ENCODE measurements around the gene LTBP3. TPM values are rescaled to one million over a fixed set of nuclear protein-coding genes. Genes with fewer than 3 reads are reported as not detected.
A peak's percentile ranks its signal among the peaks of the same experiment; 100 is the strongest.

The LTBP3 gene
- total and polyA plus RNA-seq, 2 donors (not counting 1 experiment from before 2014, with no cell fraction given): 37.3 to 40.4 TPM

GRCh38 chr11:65502555-65503367 lies 55.4 kb downstream of the LTBP3 start:
- Histone ChIP-seq H3K36me3 (ENCODE audit: control insufficient read depth, insufficient read depth, low read length) (peaks cover 9% of the 10 kb centered on the region), H3K4me3 (replicated peaks in 1 of 4; ENCODE audit: control extremely low read depth in 1 of 4, insufficient read depth in 1 of 4, low read depth in 3 of 4, low read length in 4 of 4) (peak overlapping the region; percentile 72 to 98 (median 76)), H3K27ac (ENCODE audit: insufficient read depth, low read length) (peak overlapping the region; percentile 100), H3K27me3 (ENCODE audit: control insufficient read depth, insufficient read depth, low read length) (no peaks in the 10 kb centered on the region), H3K4me1 (ENCODE audit: control insufficient read depth, extremely low read depth, insufficient read depth, low read length) (no peaks in the 10 kb centered on the region), H3K4me2 (ENCODE audit: extremely low read depth, insufficient read depth, low read length) (peak overlapping the region; percentile 3), H4K20me1 (ENCODE audit: control insufficient read depth, extremely low read depth, insufficient read depth, low read length) (peaks cover 11% of the 10 kb centered on the region), H3K9me3 (ENCODE audit: control insufficient read depth, insufficient read depth, low read depth, low read length) (no peaks in the 10 kb centered on the region), H2AFZ (ENCODE audit: low read length) (no peak overlapping the region), H3K79me2 (ENCODE audit: control insufficient read depth, insufficient read depth, low read length) (peaks cover 90% of the 10 kb centered on the region), H3K9ac (ENCODE audit: insufficient read depth, low read length) (peak overlapping the region; percentile 97)
- DNase-seq (ENCODE audit: low read depth in 2 of 2): peak; percentile 55 to 69
- TF ChIP-seq EZH2 (IDR thresholded peaks at IDR 0.05; ENCODE audit: low read length, missing control alignments) (no peak), CTCF (conservative IDR thresholded peaks at IDR 0.05 in 1 of 2, IDR thresholded peaks at IDR 0.05 in 1 of 2; ENCODE audit: low read depth in 1 of 2, low read length in 2 of 2) (no peak)

GRCh38 chr11:65502274-65502554 lies 55.9 kb downstream of the LTBP3 start:
- H3K4me2 ChIP-seq (ENCODE audit: extremely low read depth, insufficient read depth, low read length): no peak overlapping the region
- TF ChIP-seq EZH2 (IDR thresholded peaks at IDR 0.05; ENCODE audit: low read length, missing control alignments) (no peak), CTCF (conservative IDR thresholded peaks at IDR 0.05 in 1 of 2, IDR thresholded peaks at IDR 0.05 in 1 of 2; ENCODE audit: low read depth in 1 of 2, low read length in 2 of 2) (no peak)
- no peak for DNase-seq (ENCODE audit: low read depth in 2 of 2)
- peaks cover 9% of the 10 kb centered on the region for H3K36me3 ChIP-seq (ENCODE audit: control insufficient read depth, insufficient read depth, low read length)
- no peak overlapping the region for H2AFZ ChIP-seq (ENCODE audit: low read length)
- H3K4me1 ChIP-seq (ENCODE audit: control insufficient read depth, extremely low read depth, insufficient read depth, low read length): no peaks in the 10 kb centered on the region
- no peaks in the 10 kb centered on the region for H3K27me3 ChIP-seq (ENCODE audit: control insufficient read depth, insufficient read depth, low read length)
- H3K9me3 ChIP-seq (ENCODE audit: control insufficient read depth, insufficient read depth, low read depth, low read length): no peaks in the 10 kb centered on the region
- H4K20me1 ChIP-seq (ENCODE audit: control insufficient read depth, extremely low read depth, insufficient read depth, low read length): peaks cover 11% of the 10 kb centered on the region
- H3K4me3 ChIP-seq (replicated peaks in 1 of 4; ENCODE audit: control extremely low read depth in 1 of 4, insufficient read depth in 1 of 4, low read depth in 3 of 4, low read length in 4 of 4): peak overlapping the region; percentile 72 to 98 (median 76)
- peaks cover 92% of the 10 kb centered on the region for H3K79me2 ChIP-seq (ENCODE audit: control insufficient read depth, insufficient read depth, low read length)
- H3K9ac ChIP-seq (ENCODE audit: insufficient read depth, low read length): peak overlapping the region; percentile 97
- H3K27ac ChIP-seq (ENCODE audit: insufficient read depth, low read length): peak overlapping the region; percentile 100

- H3K9ac ChIP-seq (ENCODE audit: insufficient read depth, low read length): peak overlapping the region; percentile 97
- no peak for TF ChIP-seq CTCF (conservative IDR thresholded peaks at IDR 0.05 in 1 of 2, IDR thresholded peaks at IDR 0.05 in 1 of 2; ENCODE audit: low read depth in 1 of 2, low read length in 2 of 2)
- no peak for TF ChIP-seq EZH2 (IDR thresholded peaks at IDR 0.05; ENCODE audit: low read length, missing control alignments)
- H3K36me3 ChIP-seq (ENCODE audit: control insufficient read depth, insufficient read depth, low read length): peaks cover 9% of the 10 kb centered on the region
- H2AFZ ChIP-seq (ENCODE audit: low read length): no peak overlapping the region
- peaks cover 92% of the 10 kb centered on the region for H3K79me2 ChIP-seq (ENCODE audit: control insufficient read depth, insufficient read depth, low read length)
- H3K4me1 ChIP-seq (ENCODE audit: control insufficient read depth, extremely low read depth, insufficient read depth, low read length): peaks cover 4% of the 10 kb centered on the region
- no peaks in the 10 kb centered on the region for H3K27me3 ChIP-seq (ENCODE audit: control insufficient read depth, insufficient read depth, low read length)
- H4K20me1 ChIP-seq (ENCODE audit: control insufficient read depth, extremely low read depth, insufficient read depth, low read length): peaks cover 11% of the 10 kb centered on the region
- H3K9me3 ChIP-seq (ENCODE audit: control insufficient read depth, insufficient read depth, low read depth, low read length): no peaks in the 10 kb centered on the region
- H3K27ac ChIP-seq (ENCODE audit: insufficient read depth, low read length): peak overlapping the region; percentile 100
- H3K4me2 ChIP-seq (ENCODE audit: extremely low read depth, insufficient read depth, low read length): peak overlapping the region; percentile 11
- H3K4me3 ChIP-seq (replicated peaks in 1 of 4; ENCODE audit: control extremely low read depth in 1 of 4, insufficient read depth in 1 of 4, low read depth in 3 of 4, low read length in 4 of 4): peak overlapping the region; percentile 72 to 98 (median 76)
- peak; percentile 35 to 61 for DNase-seq (ENCODE audit: low read depth in 2 of 2)
Observed at GRCh38 chr11:65501472-65502273, 56.5 kb downstream of the LTBP3 start.
